ENCODE results near the gene DDX4.

Gene DDX4

GRCh38 chr5:55829956-55830355 lies 92.1 kb downstream of the DDX4 start:
- no peak for DNase-seq

- no peak for DNase-seq
Observed at GRCh38 chr5:55832446-55832845, 94.6 kb downstream of the DDX4 start.

GRCh38 chr5:55836191-55836590 lies 98.3 kb downstream of the DDX4 start:
- DNase-seq = no peak

- DNase-seq = no peak
Observed at GRCh38 chr5:55841976-55842375, 104.1 kb downstream of the DDX4 start.

GRCh38 chr5:55847837-55848236 lies 110.0 kb downstream of the DDX4 start:
- DNase-seq = no peak

DNA sequence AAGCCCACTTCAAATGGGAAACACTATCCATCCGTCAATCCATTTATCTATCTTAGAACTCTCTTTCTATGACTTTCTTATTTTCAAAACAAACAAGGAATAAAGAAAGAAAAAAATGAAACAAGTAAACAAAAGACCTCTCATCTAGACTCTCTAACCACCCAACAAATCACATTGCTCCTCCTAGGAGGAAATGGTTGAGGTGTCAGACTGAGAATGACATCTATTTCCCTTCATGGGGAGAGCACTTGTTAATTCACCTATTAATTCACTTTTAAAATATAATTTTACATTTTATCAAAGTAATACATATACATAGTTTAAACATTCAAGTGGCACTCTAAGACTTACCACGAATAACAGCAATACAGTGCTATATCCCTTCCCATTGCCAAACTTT lies 110.9 kb downstream of the DDX4 start:
- no peak for DNase-seq

DNA sequence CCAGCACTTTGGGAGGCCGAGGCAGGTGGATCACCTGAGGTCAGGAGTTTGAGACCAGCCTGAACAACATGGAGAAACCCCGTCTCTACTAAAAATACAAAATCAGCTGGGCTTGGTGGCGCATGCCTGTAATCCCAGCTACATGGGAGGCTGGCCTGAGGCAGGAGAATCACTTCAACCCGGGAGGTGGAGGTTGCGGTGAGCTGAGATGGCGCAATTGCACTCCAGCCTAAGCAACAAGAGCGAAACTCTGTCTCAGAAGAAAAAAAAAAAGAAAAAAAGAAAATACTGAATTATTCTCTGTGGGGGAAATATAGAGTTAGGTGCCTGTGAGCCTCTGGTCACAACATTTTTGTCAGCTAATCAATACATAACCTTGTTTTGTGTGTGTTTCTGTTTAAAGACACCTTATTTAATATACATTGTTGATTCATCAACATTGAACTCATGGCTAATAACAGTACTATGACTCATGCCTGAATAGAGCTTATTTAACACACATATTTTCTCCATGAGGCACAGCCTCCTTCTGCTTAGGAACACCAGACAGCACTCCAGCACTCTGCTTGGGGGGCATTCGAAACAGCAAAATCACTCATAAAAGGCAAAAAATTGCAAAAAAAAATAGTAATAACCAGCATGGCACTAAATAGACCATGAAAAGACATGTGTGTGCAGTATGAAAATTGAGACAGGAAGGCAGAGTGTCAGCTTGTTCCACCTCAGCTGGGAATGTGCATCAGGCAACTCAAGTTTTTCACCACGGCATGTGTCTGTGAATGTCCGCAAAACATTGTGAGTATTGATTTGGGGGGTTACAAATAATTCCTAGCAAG lies 113.2 kb downstream of the DDX4 start, which contains the start of gene IL31RA:
TSS of gene IL31RA (plus strand) at position 519 of the 836 bp plus-strand sequence. CDS start at position 733, 214 bp downstream.
- DNase-seq = no peak

DNA sequence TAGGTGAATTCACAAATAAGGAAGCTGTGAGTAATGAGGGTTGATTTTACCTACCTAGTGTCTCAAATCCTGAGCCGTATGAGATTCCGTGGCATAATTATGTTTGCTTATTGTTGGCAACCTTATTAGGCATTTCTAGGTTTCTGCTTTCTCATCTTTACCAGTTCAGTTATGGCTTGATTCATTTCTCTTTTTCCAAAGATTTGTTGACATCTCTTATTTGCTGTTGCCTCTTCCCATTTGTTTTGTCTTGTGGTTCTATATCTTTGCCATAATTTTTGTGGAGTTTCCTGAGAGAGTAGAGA lies 113.8 kb downstream of the DDX4 start:
- DNase-seq = no peak

- no peak for DNase-seq
Observed at GRCh38 chr5:55852503-55852902, 114.6 kb downstream of the DDX4 start.

DNA sequence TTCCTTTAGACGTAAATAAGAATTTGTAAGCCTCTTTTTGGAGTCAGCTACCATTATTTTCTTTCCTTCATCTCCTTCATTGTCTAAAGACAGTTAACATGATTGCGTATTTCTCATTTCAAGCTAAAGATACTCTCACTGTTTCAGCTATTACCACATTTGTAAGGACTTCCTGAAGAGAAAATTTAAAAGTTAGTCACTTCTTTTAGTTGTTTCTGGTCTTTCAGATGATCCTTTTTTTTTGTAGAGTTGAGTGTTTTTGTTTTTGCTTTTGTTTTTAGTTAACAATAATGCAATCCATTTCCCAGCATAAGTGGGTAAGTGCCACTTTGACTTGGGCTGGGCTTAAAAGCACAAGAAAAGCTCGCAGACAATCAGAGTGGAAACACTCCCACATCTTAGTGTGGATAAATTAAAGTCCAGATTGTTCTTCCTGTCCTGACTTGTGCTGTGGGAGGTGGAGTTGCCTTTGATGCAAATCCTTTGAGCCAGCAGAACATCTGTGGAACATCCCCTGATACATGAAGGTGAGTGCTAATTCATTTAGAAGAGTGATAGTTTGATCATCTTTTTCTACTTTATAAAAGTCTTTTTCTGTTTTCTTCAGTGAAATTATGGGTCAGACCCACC lies 115.3 kb downstream of the DDX4 start:
- no peak for DNase-seq

DNA sequence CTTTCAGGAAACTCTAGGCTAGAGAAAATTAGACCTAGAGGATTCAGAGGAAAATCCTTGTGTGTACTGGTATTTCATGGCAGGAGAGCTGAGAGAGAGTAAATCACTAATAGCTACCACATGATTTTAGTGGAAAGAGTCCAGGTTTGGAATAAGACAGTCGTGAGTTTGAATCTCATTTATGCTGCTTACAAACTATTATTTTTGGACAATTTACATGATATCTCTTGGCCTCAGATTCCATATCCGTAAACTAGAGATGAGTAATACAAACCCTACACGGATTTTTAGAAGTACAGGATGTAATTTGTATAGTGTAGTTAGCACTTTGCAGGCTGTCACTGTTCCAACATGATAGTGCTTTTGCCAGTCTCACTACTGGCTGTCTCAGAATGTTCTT lies 116.0 kb downstream of the DDX4 start:
- no peak for DNase-seq

DNA sequence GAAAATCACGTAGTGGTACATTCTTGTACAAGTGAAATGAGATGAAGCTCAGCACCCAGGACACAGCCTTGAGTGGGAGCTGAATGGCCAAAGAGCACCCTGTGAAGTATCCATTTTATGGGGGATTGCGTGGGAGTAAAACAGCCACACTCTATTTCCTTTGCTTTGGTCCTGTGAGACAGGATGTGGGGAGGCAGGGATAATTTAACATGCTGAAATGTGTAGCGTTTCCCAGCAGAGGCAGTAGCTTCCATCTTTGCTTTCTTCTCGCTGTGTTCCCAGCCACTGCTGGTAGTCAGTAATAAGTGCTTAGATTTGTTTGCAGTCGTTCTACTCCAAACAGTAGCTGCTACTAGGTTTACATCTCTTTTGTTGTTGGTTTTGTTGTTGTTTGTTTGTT lies 117.6 kb downstream of the DDX4 start:
- DNase-seq = no peak

- DNase-seq = peak; percentile 42
Observed at GRCh38 chr5:55856516-55857246, 118.8 kb downstream of the DDX4 start.

DNA sequence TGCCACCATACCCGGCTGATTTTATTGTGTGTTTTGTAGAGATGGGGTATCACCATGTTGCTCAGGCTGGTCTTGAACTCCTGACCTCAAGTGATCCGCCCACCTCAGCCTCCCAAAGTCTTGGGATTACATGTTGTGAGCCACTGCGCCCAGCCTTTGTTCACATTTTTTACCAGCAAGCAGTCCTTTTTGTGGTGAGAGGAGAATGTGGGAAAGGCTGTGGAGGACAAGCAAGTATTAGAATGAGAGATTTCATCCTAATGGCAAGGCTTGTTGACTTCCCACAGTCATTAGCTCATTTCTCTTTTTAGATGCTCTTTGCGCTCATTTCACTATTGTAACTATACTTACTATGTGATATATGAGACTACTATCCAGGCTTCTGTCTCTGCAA lies 119.4 kb downstream of the DDX4 start:
- DNase-seq = no peak

GRCh38 chr5:55858104-55858503 lies 120.2 kb downstream of the DDX4 start:
- DNase-seq = no peak

DNA sequence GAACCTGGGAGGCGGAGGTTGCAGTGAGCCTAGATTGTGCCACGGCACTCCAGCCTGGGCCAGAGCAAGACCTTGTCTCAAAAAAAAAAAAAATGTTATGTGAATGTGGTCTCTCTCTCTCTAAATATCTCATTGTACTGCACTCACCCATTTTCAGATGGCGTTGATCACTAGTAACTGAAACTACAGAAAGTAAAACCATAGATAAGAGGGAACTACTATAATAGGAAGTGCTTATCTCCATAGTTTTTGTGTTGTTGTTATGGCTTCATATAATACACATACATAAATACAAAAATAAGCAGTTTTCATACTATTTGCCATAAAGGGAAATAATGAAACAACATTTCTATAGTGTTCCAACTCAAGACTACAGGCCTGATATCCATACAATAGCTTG lies 122.4 kb downstream of the DDX4 start:
- peak; percentile 3 for DNase-seq

GRCh38 chr5:55860709-55861108 lies 122.8 kb downstream of the DDX4 start:
- no peak for DNase-seq

- no peak for DNase-seq
Observed at GRCh38 chr5:55864606-55865541, 127.0 kb downstream of the DDX4 start.

- DNase-seq = no peak
Observed at GRCh38 chr5:55865831-55866230, 128.0 kb downstream of the DDX4 start.

- DNase-seq = no peak
Observed at GRCh38 chr5:55866485-55866884, 128.6 kb downstream of the DDX4 start.

Data from CD4-positive, alpha-beta T cell treated with Interleukin-21 for 1 hour (primary cell).